DLD1 (cell line): Measurements from ENCODE around the gene MRPL18.

ENCODE experiments used
- in situ Hi-C: cut with HindIII; loops from 2 replicates; pipeline ENCODE4 v1.10.0; 2017; ENCODE audit warnings: low sequenced_read_pairs

Gene MRPL18

GRCh38 chr6:159838020-159838744, 47.9 kb downstream of the MRPL18 start:
- in situ Hi-C loops: no loop called here

GRCh38 chr6:159842035-159842434, 51.8 kb downstream of the MRPL18 start:
- in situ Hi-C loops: no loop called here

GRCh38 chr6:159844737-159845645, 54.7 kb downstream of the MRPL18 start:
- in situ Hi-C loops: no loop called here
